ENCODE measurements around the gene SLC11A2. TPM values are rescaled to one million over a fixed set of nuclear protein-coding genes. Genes with fewer than 3 reads are reported as not detected.

SLC11A2 gene
- 10 to 100 TPM; 29.7 to 33.0 (median 31.7) TPM for total RNA-seq

DNA sequence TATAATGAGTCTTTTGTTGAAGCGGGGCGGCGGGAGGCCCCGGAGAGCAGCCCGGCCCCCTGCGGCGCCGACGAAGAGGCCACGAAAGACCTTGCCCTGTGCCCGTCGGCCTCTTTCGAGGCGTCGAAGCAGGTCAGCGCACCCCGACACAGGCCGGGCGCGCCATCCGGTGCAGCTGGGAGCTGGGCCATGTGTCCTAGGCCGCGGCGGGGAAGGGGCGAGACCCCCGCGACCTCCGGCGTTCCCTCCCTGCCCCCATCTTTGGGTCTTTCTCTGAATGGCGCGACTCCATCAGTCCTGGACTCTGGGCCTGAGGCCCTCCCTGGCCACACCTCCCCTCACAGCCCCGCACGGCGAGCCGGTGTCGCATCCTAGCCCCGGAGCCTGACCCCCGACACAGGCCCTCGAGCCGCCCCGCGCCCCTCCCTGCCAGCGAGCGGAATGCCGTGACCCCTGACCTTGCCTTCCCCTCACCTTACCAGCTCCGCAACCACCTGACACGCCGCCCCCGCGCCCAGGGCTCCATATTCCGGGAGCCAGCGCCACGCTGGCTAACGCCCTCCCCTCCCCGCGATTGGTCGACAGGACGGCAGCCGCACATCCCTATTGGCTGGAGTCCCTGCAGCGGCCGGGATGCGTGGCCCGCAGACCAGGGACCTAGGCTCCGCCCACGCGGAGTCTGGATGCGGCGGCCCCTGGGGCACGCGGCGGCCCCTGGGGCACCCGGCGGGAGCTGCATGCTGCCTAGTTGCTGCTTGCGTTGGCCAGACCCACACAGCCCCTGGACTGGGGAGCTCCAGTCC lies at the start of gene SLC11A2:
SLC11A2 (minus strand) TSS at position 549 of the 803 bp plus-strand sequence. CDS start 15,656 bp downstream, outside the sequence.
- peak; percentile 98 for DNase-seq (ENCODE audit: extremely low spot score)
- intact Hi-C loops (cut with DNase I) = no loop called here
- no peaks in the 10 kb centered on the region for H3K9me3 ChIP-seq
- no peak for TF ChIP-seq EP300 (IDR thresholded peaks at IDR 0.05)
- peak; percentile 88 to 90 for TF ChIP-seq POLR2AphosphoS5 (IDR thresholded peaks at IDR 0.05)
- TF ChIP-seq POLR2A (IDR thresholded peaks at IDR 0.05; ENCODE audit: low read depth) = peak; percentile 31
- TF ChIP-seq, protein P1, sequence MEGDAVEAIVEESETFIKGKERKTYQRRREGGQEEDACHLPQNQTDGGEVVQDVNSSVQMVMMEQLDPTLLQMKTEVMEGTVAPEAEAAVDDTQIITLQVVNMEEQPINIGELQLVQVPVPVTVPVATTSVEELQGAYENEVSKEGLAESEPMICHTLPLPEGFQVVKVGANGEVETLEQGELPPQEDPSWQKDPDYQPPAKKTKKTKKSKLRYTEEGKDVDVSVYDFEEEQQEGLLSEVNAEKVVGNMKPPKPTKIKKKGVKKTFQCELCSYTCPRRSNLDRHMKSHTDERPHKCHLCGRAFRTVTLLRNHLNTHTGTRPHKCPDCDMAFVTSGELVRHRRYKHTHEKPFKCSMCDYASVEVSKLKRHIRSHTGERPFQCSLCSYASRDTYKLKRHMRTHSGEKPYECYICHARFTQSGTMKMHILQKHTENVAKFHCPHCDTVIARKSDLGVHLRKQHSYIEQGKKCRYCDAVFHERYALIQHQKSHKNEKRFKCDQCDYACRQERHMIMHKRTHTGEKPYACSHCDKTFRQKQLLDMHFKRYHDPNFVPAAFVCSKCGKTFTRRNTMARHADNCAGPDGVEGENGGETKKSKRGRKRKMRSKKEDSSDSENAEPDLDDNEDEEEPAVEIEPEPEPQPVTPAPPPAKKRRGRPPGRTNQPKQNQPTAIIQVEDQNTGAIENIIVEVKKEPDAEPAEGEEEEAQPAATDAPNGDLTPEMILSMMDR (IDR thresholded peaks at IDR 0.05) = peak; percentile 9 to 33 (median 28)
- no peaks in the 10 kb centered on the region for H3K36me3 ChIP-seq
- H3K27me3 ChIP-seq = no peaks in the 10 kb centered on the region
- WGBS = 0% methylated on average over 15 of the region's 74 CpGs
- H3K4me1 ChIP-seq = peaks cover 17 to 41% (median 36%) of the 10 kb centered on the region in 4 donors
- H3K4me3 ChIP-seq = peak within 1 kb of the TSS; percentile 71 to 94 (median 82)
- peak within 1 kb of the TSS; percentile 86 to 96 (median 90) for H3K27ac ChIP-seq (replicated peaks in 1 of 4)

DNA sequence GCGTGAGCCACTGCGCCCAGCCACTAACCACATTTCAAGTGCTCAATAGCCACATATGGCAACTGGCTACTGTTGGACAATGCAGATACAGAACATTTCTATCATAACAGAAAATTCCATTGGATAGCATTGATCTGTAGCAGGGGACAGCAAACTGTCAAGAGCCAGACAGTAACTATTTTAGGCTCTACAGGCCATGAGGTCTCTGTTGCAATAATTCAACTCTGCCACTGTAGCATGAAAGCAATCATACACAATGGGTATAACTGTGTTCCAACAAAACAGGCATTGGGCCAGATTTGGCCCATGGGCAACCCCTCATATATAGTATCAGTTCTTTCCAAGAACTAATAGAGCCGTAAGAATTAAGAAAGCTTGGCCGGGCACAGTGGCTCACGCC lies 49.2 kb upstream of the SLC11A2 start:
- 90% methylated on average over 5 of the region's 5 CpGs for WGBS
- no peaks in the 10 kb centered on the region for H3K27me3 ChIP-seq
- peaks cover 12 to 42% (median 36%) of the 10 kb centered on the region in 4 donors for H3K36me3 ChIP-seq
- intact Hi-C loops (cut with DNase I) = no loop called here
- no peaks in the 10 kb centered on the region for H3K9me3 ChIP-seq
- H3K4me3 ChIP-seq = no peak overlapping the region
- TF ChIP-seq POLR2AphosphoS5 (IDR thresholded peaks at IDR 0.05) (no peak), EP300 (IDR thresholded peaks at IDR 0.05) (no peak), POLR2A (IDR thresholded peaks at IDR 0.05; ENCODE audit: low read depth) (no peak)
- TF ChIP-seq, protein P1 (IDR thresholded peaks at IDR 0.05) = no peak
- no peak for DNase-seq (ENCODE audit: extremely low spot score)
- peaks cover 28 to 59% (median 55%) of the 10 kb centered on the region in 4 donors for H3K4me1 ChIP-seq
- H3K27ac ChIP-seq (replicated peaks in 1 of 4) = peak overlapping the region in 1 of 4 donors; percentile 13

DNA sequence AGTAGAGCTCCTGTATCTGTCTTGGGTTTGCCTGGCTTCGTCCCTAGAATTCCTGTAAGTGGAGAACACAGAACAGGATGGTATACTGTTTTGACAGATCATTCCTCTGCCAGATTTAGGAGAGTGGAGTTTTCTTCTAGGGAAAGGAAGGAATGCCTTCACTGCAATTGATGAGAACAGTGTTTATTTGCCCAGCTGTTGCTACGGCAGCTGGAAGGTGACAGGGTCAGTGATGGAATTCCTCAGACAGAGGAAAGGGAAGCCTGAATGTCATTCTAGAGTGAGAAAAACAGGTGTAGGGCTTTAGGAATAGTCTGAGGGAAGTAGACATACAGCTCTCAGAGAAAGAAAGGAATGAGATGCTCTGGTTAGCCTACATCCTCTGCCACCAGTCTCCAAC lies 45.5 kb upstream of the SLC11A2 start:
- Histone ChIP-seq H3K4me1 (peaks cover 17 to 35% (median 34%) of the 10 kb centered on the region in 4 donors), H3K4me3 (no peak overlapping the region), H3K27me3 (no peaks in the 10 kb centered on the region), H3K36me3 (peaks cover 26 to 78% (median 68%) of the 10 kb centered on the region in 4 donors), H3K9me3 (no peaks in the 10 kb centered on the region), H3K27ac (replicated peaks in 1 of 4) (peak overlapping the region; percentile 44 to 58 (median 50))
- intact Hi-C loops (cut with DNase I) = no loop called here
- DNase-seq (ENCODE audit: extremely low spot score) = no peak
- 63% methylated on average over 2 of the region's 2 CpGs for WGBS
- TF ChIP-seq POLR2A (IDR thresholded peaks at IDR 0.05; ENCODE audit: low read depth) (no peak), POLR2AphosphoS5 (IDR thresholded peaks at IDR 0.05) (peak in 1 of 2 donors; percentile 24), EP300 (IDR thresholded peaks at IDR 0.05) (no peak)

DNA sequence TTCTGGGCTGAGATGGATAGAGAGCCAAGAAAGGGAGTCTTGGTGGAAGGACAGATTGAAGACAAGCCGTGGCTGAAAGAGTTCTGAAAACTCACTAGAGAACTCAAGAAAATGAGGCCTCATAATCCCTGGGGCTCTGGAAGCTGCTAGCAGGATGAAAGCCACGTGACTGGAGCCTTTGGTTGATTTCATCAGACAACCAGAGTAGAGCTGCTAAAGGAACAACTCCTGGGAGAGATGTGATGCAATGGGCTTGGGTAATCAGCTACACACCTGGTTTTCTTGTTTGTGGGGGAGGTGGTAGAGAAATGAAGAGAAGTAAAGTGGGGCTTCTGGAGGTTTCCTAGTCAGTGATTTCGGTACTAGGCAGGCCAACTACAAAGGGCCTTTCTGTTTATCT lies 43.8 kb upstream of the SLC11A2 start:
- Histone ChIP-seq H3K27me3 (no peaks in the 10 kb centered on the region), H3K4me1 (peaks cover 3 to 19% (median 17%) of the 10 kb centered on the region in 4 donors), H3K9me3 (no peaks in the 10 kb centered on the region), H3K4me3 (no peak overlapping the region), H3K27ac (replicated peaks in 1 of 4) (peak overlapping the region in 2 of 4 donors; percentile 0 to 20), H3K36me3 (peaks cover 40 to 90% (median 81%) of the 10 kb centered on the region in 4 donors)
- intact Hi-C loops (cut with DNase I) = no loop called here
- TF ChIP-seq, protein P1 (IDR thresholded peaks at IDR 0.05) = no peak
- no peak for TF ChIP-seq POLR2A (IDR thresholded peaks at IDR 0.05; ENCODE audit: low read depth)
- DNase-seq (ENCODE audit: extremely low spot score) = no peak
- 74% methylated on average over 3 of the region's 3 CpGs for WGBS

DNA sequence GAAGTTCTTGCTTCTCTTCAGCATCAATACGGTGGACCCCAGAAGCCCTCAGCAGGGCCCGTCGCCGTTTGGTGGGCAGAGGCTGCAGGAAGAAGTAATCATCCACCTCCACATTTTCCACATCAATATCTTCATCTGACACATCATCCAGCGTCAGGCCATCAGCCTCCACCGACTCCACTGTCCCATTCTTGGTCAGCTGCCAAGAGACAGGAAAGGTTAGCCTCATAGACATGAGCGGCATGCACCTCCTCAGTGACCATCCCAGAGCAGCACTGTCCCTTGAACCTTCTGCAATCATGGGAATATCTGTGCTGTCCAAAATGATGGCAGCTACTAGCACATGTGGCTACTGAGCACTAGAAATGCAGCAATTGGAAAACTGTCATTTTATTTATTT lies 41.6 kb upstream of the SLC11A2 start:
- Histone ChIP-seq H3K9me3 (no peaks in the 10 kb centered on the region), H3K36me3 (peaks cover 48 to 98% (median 86%) of the 10 kb centered on the region in 4 donors), H3K27me3 (no peaks in the 10 kb centered on the region), H3K27ac (replicated peaks in 1 of 4) (no peak overlapping the region), H3K4me3 (no peak overlapping the region), H3K4me1 (peaks cover 3 to 16% (median 15%) of the 10 kb centered on the region in 4 donors)
- TF ChIP-seq POLR2AphosphoS5 (IDR thresholded peaks at IDR 0.05) = no peak
- TF ChIP-seq, protein P1 (IDR thresholded peaks at IDR 0.05) = no peak
- no peak for TF ChIP-seq EP300 (IDR thresholded peaks at IDR 0.05)
- TF ChIP-seq POLR2A (IDR thresholded peaks at IDR 0.05; ENCODE audit: low read depth) = no peak
- 70% methylated on average over 7 of the region's 7 CpGs for WGBS
- no peak for DNase-seq (ENCODE audit: extremely low spot score)
- intact Hi-C loops (cut with DNase I) = no loop called here
